Measurements from ENCODE around the gene SHROOM1. TPM values are rescaled to one million over a fixed set of nuclear protein-coding genes. Genes with fewer than 3 reads are reported as not detected.

The SHROOM1 gene
- total RNA-seq, 6 experiments from 2014 or later, result 7.8 to 12.2 (median 8.6) TPM

GRCh38 chr5:132873930-132874271 lies 43.5 kb upstream of the SHROOM1 start:
- Mint-ChIP-seq H3K27ac (peak overlapping the region; percentile 57; the same call in 1 of the 2 replicates), H3K4me1 (ENCODE audit: low read depth) (peaks cover 38% of the 10 kb centered on the region), H3K9me3 (no peaks in the 10 kb centered on the region), H3K36me3 (ENCODE audit: low read depth) (peaks cover 25% of the 10 kb centered on the region), H3K27me3 (ENCODE audit: insufficient read depth) (peaks cover 1% of the 10 kb centered on the region; the same call in 1 of the 2 replicates), H3K4me3 (no peak overlapping the region; the same call in 1 of the 2 replicates)
- no peak for DNase-seq
- no peak for TF ChIP-seq CTCF (IDR thresholded peaks at IDR 0.05)

- Mint-ChIP-seq H3K27me3 (ENCODE audit: insufficient read depth) (peaks cover 1% of the 10 kb centered on the region), H3K27ac (peak within 1 kb of the TSS; percentile 57), H3K4me3 (no peak within 1 kb of the TSS; the same call in 1 of the 2 replicates), H3K4me1 (ENCODE audit: low read depth) (peaks cover 39% of the 10 kb centered on the region), H3K36me3 (ENCODE audit: low read depth) (peaks cover 25% of the 10 kb centered on the region), H3K9me3 (no peaks in the 10 kb centered on the region)
- no peak for TF ChIP-seq CTCF (IDR thresholded peaks at IDR 0.05)
- no peak for DNase-seq
Measured at GRCh38 chr5:132873119-132873929, 42.9 kb upstream of the SHROOM1 start, which contains the start of gene LEAP2. Gene LEAP2 (plus strand): TSS chr5:132873668. CDS start chr5:132873695, 27 bp downstream.

- no peak for TF ChIP-seq CTCF (IDR thresholded peaks at IDR 0.05)
- peaks cover 28% of the 10 kb centered on the region for H3K36me3 Mint-ChIP-seq (ENCODE audit: low read depth)
- DNase-seq, result no peak
- peaks cover 39% of the 10 kb centered on the region for H3K4me1 Mint-ChIP-seq (ENCODE audit: low read depth)
- H3K4me3 Mint-ChIP-seq, result no peak overlapping the region; the same call in 1 of the 2 replicates
- H3K27me3 Mint-ChIP-seq (ENCODE audit: insufficient read depth), result peaks cover 1% of the 10 kb centered on the region
- H3K27ac Mint-ChIP-seq, result peak overlapping the region; percentile 57
- no peaks in the 10 kb centered on the region for H3K9me3 Mint-ChIP-seq
Measured at GRCh38 chr5:132872788-132873118, 42.3 kb upstream of the SHROOM1 start.

DNA sequence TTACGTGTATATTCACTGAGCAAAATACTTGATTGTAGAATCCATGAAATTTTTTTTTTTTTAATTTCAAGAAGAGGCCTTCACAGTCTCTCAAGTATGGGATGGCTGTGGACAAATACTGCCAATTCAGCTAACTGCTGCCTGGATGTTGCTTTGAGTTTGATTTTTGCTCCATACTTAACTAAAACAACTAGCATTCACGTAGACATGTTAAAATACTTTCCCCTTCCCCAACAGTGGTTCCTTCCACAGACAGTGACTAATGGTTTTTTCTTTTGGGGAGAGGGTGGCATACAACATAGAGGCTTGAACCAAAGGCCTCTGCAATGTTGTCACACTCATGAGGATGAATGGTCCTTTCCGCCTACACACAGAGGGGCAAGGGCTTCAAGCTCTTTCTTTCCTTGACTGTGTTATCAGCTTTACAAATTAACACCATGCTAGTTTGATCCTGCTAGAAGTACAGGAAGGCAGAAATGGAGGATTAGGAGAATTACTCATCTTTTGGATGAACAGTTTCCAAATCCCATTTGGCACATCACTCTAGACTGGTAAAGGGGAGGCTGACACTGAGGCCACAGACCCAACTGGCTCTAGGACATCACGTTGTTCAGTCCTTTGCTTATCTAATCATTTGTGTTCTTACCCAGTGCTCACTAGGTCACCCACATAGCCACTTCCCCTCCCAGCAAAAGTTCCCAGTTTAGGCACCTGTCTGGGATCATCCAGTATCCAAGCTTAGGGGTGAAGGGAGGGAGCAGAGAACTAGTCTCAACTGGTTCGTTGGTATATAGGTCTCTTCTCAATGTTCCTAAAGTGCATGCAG lies 41.2 kb upstream of the SHROOM1 start:
- TF ChIP-seq CTCF (IDR thresholded peaks at IDR 0.05), result no peak
- Mint-ChIP-seq H3K27ac (peak overlapping the region; percentile 57), H3K36me3 (ENCODE audit: low read depth) (peaks cover 39% of the 10 kb centered on the region), H3K9me3 (no peaks in the 10 kb centered on the region), H3K27me3 (ENCODE audit: insufficient read depth) (peaks cover 6% of the 10 kb centered on the region), H3K4me3 (no peak overlapping the region; the same call in 1 of the 2 replicates), H3K4me1 (ENCODE audit: low read depth) (peaks cover 38% of the 10 kb centered on the region)
- DNase-seq, result no peak

DNA sequence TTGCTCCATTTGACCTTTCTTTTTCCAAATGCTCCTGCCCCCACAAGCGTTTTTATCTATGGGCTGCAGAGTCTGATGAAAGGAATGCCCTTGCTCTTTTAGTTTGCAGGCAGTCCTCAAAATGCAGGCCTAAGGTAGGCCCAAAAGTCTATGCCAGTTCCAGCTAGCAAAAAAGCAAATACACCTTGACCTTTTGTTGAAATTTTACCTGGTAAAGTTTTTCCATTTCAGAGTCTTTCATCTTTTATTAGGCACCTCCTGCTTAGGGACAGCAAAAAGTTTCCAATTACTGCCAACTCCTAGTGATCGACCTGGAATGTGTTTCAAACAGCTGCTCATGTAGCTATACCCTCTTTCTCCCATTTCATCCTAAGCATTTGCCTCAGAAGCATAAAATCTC lies 40.4 kb upstream of the SHROOM1 start:
- H3K36me3 Mint-ChIP-seq (ENCODE audit: low read depth), result peaks cover 39% of the 10 kb centered on the region
- no peaks in the 10 kb centered on the region for H3K9me3 Mint-ChIP-seq
- no peak overlapping the region for H3K4me3 Mint-ChIP-seq
- no peak for TF ChIP-seq CTCF (IDR thresholded peaks at IDR 0.05)
- DNase-seq, result no peak
- peak overlapping the region; percentile 64 for H3K27ac Mint-ChIP-seq
- peaks cover 10% of the 10 kb centered on the region for H3K27me3 Mint-ChIP-seq (ENCODE audit: insufficient read depth)
- H3K4me1 Mint-ChIP-seq (ENCODE audit: low read depth), result peaks cover 35% of the 10 kb centered on the region

Measured in HFFc6 (cell line).